Subcutaneous adipose tissue (tissue), 4 donors: ENCODE results near the gene CD52. TPM values are rescaled to one million over a fixed set of nuclear protein-coding genes. Genes with fewer than 3 reads are reported as not detected.

Experiments
- total RNA-seq, 4 donors: library from RNA; depleted of rRNA; stranded (reverse); fragments of >200 nt; gene quantifications; one replicate each; pipeline ENCODE4 v1.1.0, GENCODE V29; 2016
- TF ChIP-seq, protein P1 (sequence below): fragments of 450-650 bp; IDR thresholded peaks from one replicate; pipeline ENCODE4 v1.5.1; 2016; ENCODE audit warnings: low read depth, mild to moderate bottlenecking, control low read depth, antibody characterized with exemption, moderate library complexity

CD52 gene
- total RNA-seq: 100 to 1,000 TPM in 1 of 4 donors, 10 to 100 TPM in 2, 1 to 10 TPM in 1; 4.7 to 719 (median 19.2) TPM

DNA sequence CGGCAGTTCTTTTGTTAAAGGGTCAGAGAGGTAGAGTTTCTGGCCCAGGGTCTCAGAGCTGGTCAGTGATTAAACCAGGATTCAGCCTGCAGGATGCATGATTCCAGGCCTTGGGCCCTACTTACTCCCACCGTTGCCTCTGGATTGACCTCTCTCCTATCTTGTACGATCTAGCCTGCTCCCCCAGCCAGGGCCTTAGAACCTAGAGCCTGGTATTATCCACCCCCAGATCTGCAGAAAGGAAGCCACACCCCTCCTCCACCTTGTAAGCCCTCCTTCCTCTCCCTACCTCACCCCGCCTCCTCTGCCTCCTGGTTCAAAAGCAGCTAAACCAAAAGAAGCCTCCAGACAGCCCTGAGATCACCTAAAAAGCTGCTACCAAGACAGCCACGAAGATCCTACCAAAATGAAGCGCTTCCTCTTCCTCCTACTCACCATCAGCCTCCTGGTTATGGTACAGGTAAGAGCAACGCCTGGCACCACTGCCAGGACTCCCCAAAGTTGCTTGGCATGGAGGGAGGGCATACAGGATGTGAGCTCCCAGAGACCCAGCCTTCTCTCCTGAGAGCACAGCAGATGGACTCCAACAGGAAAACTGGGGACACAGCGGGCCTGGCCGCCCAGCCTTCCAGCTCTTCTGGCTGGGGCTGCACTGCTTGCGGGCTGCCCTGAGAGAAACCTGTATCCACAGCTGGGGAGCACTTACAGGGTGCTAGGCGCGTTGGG is at the start of gene CD52:
Gene CD52 (plus strand): TSS at position 347 of the 726 bp plus-strand sequence. CDS start 60 bp downstream, at position 407.
- TF ChIP-seq, protein P1, sequence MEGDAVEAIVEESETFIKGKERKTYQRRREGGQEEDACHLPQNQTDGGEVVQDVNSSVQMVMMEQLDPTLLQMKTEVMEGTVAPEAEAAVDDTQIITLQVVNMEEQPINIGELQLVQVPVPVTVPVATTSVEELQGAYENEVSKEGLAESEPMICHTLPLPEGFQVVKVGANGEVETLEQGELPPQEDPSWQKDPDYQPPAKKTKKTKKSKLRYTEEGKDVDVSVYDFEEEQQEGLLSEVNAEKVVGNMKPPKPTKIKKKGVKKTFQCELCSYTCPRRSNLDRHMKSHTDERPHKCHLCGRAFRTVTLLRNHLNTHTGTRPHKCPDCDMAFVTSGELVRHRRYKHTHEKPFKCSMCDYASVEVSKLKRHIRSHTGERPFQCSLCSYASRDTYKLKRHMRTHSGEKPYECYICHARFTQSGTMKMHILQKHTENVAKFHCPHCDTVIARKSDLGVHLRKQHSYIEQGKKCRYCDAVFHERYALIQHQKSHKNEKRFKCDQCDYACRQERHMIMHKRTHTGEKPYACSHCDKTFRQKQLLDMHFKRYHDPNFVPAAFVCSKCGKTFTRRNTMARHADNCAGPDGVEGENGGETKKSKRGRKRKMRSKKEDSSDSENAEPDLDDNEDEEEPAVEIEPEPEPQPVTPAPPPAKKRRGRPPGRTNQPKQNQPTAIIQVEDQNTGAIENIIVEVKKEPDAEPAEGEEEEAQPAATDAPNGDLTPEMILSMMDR: no peak

DNA sequence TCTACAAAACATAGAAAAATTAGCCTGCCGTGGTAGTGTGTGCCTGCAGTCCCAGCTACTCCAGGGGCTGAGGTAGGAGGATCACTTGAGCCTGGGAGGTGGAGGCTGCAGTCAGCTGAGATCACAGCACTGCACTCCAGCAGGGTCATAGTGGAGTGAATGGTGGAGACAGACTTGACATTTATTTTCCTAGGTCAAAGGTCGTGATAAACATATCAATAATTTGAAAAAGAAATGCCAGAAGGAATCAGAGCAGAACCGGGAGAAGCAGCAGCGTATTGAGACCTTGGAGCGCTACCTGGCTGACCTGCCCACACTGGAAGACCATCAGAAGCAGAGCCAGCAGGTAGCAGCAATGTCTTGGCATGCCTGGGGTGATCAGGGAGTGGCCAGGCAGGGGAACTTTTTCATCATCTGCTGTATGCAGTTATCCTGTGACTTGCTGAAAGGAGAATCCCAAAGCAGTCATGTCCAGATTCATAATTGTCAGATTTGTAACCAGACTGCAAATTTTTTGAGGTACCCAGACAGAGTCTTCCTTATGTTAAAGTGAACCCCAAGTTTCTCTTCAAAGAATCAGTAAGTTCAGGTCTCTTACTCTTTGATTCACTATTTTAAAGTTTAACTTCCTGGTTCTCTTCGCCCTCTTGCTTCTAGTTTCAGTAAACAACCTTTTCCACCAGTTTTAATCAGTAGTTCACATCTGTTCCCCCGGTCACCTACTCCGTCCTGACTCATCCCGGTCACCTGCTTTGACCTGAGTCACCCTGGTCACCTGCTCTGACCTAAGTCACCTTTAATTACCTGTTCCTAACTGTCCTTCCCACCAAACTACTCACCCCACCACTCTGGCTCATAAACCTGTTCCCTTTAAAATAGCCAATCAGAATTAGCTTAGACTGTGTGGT is 49.2 kb upstream of the CD52 start:
- TF ChIP-seq, protein P1: no peak

GRCh38 chr1:26269198-26269550 is 48.6 kb upstream of the CD52 start:
- TF ChIP-seq, protein P1: no peak

- TF ChIP-seq, protein P1: no peak
These were observed 42.8 kb upstream of the CD52 start for GRCh38 chr1:26274801-26275425.

DNA sequence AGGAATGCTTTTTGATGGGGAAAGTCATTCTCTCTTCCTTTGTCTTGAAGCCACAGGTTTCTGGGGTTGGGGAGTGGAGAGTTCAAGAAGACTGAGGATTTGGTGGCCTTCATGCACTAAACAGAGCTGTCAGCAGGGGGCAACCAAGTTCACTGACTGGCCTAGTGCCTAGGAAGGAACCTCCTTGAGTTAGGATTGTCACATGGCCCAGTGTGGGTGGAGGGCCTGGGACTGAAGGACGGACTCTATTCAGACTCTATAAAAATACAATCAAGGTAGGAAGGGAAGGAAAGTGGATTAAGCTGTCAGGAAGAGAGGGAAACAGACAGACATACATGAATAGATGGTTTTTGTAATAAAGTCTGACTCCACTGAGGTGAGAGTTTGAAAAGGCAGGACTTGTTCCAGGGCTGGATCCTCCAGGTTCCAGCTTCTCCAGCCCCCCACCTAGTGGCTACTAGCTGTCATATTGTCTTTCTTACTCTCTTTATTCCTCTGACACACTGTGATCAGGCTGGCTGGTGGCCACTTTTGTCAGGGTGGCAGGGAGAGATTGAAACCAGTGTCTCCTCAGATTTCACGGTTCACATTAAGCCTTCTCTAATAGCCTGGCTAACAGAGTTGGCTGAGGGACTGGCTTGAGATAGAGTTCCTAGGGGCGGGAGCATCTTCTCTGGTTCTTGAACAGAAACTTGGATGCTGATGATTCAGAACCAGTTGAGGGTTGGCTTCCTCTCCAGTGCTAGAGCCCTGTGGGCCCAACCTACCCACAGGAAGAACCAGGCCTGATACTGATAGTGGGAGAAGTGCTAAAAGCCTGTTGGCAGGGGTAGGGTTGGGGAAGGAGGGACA is 42.0 kb upstream of the CD52 start:
- TF ChIP-seq, protein P1: no peak

DNA sequence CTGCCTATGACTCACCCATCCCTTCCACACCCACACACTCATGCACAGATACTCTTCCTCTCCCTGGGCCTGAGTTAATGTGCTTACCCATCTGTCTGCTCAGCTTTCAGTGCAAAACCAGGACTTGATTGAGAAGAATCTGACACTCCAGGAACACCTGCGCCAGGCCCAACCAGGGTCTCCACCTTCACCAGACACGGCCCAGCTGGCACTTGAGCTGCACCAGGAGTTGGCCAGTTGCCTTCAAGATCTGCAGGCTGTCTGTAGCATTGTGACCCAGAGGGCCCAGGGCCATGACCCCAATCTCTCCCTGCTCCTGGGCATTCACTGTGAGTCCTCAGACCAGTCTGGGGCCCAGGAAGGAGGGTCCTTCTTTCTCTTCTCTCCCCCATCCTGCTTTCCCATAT is 41.3 kb upstream of the CD52 start:
- TF ChIP-seq, protein P1: no peak
